H1 (cell line): ENCODE data around the gene NEGR1. TPM values are rescaled to one million over a fixed set of nuclear protein-coding genes. Genes with fewer than 3 reads are reported as not detected.
A peak's percentile ranks its signal among the peaks of the same experiment; 100 is the strongest.

Source experiments
- CTCF ChIA-PET: fragments of 300-600 bp; sonication (Branson Sonifier 250); formaldehyde crosslinking; loops from one replicate; lab custom pipeline; 2021; ENCODE audit not compliant: partially characterized antibody; lab: Charles Lee
- POLR2A ChIA-PET: fragments of 300-600 bp; sonication (Branson Sonifier 250); formaldehyde crosslinking; loops from one replicate; lab custom pipeline; 2021; ENCODE audit warnings: inconsistent platforms; ENCODE audit not compliant: partially characterized antibody; lab: Charles Lee
- DNase-seq, 2 experiments: peaks; one replicate each; pipeline versions ENCODE4 v3.0.0 to v3.0.0-alpha.2; 2010 to 2022; ENCODE audit warnings: low spot score in 2 of 2, low read depth in 1 of 2, mixed read lengths in 1 of 2
- FAIRE-seq: peaks from 2 replicates; lab custom pipeline; 2011; peaks lifted over from hg19 to GRCh38; lab: Jason Lieb, UNC
- H2AFZ ChIP-seq: 2 replicates; pipeline ENCODE4 v1.8.1; 2012; ENCODE audit warnings: low read length, inconsistent platforms
- H2AK5ac ChIP-seq: 2 replicates; pipeline ENCODE4 v1.6.1; 2013; ENCODE audit warnings: low read depth, low read length
- H2BK120ac ChIP-seq: replicated peaks from 2 replicates; pipeline ENCODE3; 2013; ENCODE audit warnings: low read depth, low read length, inconsistent platforms
- H2BK12ac ChIP-seq: 2 replicates; pipeline ENCODE4 v1.6.1; 2013; ENCODE audit warnings: low read depth, low read length
- H2BK15ac ChIP-seq: 2 replicates; pipeline ENCODE4 v1.6.1; 2013; ENCODE audit warnings: low read length
- H2BK20ac ChIP-seq: 2 replicates; pipeline ENCODE4 v1.6.1; 2013; ENCODE audit warnings: low read length
- H2BK5ac ChIP-seq: 2 replicates; pipeline ENCODE4 v1.6.1; 2013; ENCODE audit warnings: low read depth, low read length
- H3K14ac ChIP-seq: 2 replicates; pipeline ENCODE4 v1.6.1; 2013; ENCODE audit warnings: inconsistent platforms; ENCODE audit not compliant: insufficient read length
- H3K18ac ChIP-seq: 2 replicates; pipeline ENCODE4 v1.6.1; 2013; ENCODE audit warnings: low read length; ENCODE audit errors: extremely low read depth
- H3K23ac ChIP-seq: 2 replicates; pipeline ENCODE4 v1.6.1; 2013; ENCODE audit warnings: inconsistent platforms; ENCODE audit not compliant: insufficient read length
- H3K23me2 ChIP-seq: 2 replicates; pipeline ENCODE4 v1.6.1; 2013; ENCODE audit warnings: low read depth, low read length
- H3K27ac ChIP-seq: 2 replicates; pipeline ENCODE4 v1.6.1; 2011; ENCODE audit warnings: low read depth, low read length, inconsistent platforms
- H3K27me3 ChIP-seq, 4 experiments: replicated peaks in 1 of 4; 1 replicate in 1 of 4; 2 replicates in 3 of 4; pipeline versions ENCODE4 v1.6.1 to v1.8.1; 2011 to 2013; ENCODE audit warnings: low read length in 3 of 4, mild to moderate bottlenecking in 3 of 4, inconsistent platforms in 2 of 4, mixed read lengths in 2 of 4, moderate library complexity in 1 of 4; ENCODE audit not compliant: control insufficient read depth in 3 of 4, insufficient read depth in 3 of 4; ENCODE audit errors: extremely low read depth in 1 of 4
- H3K36me3 ChIP-seq, 4 experiments: 2 replicates each; pipeline versions ENCODE4 v1.6.1 to v1.8.1; 2011 to 2013; ENCODE audit warnings: mild to moderate bottlenecking in 4 of 4, low read length in 3 of 4, moderate library complexity in 2 of 4, control low read depth in 1 of 4, inconsistent platforms in 1 of 4; ENCODE audit not compliant: insufficient read depth in 4 of 4, control insufficient read depth in 2 of 4
- H3K4ac ChIP-seq: replicated peaks from 2 replicates; pipeline ENCODE3; 2013; ENCODE audit warnings: low read length, low read depth, mixed read lengths, inconsistent platforms; ENCODE audit not compliant: insufficient read length
- H3K4me1 ChIP-seq, 4 experiments: replicated peaks in 1 of 4; 1 replicate in 1 of 4; 2 replicates in 3 of 4; pipeline versions ENCODE4 v1.6.1 to v1.8.1; 2011 to 2013; ENCODE audit warnings: low read length in 3 of 4, inconsistent platforms in 2 of 4, mixed read lengths in 1 of 4; ENCODE audit not compliant: insufficient read depth in 4 of 4, control insufficient read depth in 3 of 4
- H3K4me2 ChIP-seq, 2 experiments: 2 replicates each; pipeline versions ENCODE4 v1.6.1 to v1.8.1; 2011 to 2013; ENCODE audit warnings: low read depth in 2 of 2, low read length in 2 of 2, control low read depth in 1 of 2, inconsistent platforms in 1 of 2, mild to moderate bottlenecking in 1 of 2; ENCODE audit not compliant: insufficient read depth in 1 of 2
- H3K4me3 ChIP-seq, 4 experiments: fragments of 200-600, 300-600 bp in 1 of 4; sonication (generic), shearing (Covaris generic), sonication (Bioruptor Twin) in 1 of 4; 2 replicates each; pipeline versions ENCODE4 v1.5.1 to v1.8.1; 2011 to 2016; ENCODE audit warnings: low read length in 4 of 4, low read depth in 3 of 4, control low read depth in 2 of 4, inconsistent platforms in 2 of 4, mild to moderate bottlenecking in 2 of 4, mixed read lengths in 1 of 4, moderate library complexity in 1 of 4; ENCODE audit not compliant: insufficient read depth in 2 of 4; ENCODE audit errors: extremely low read depth in 1 of 4
- H3K56ac ChIP-seq: replicated peaks from 2 replicates; pipeline ENCODE3; 2013; ENCODE audit warnings: low read depth, mild to moderate bottlenecking, mixed read lengths, low read length, inconsistent platforms; ENCODE audit not compliant: insufficient read length
- H3K79me1 ChIP-seq: 2 replicates; pipeline ENCODE4 v1.6.1; 2013; ENCODE audit warnings: low read depth, low read length, control low read depth
- H3K79me2 ChIP-seq, 2 experiments: 2 replicates each; pipeline versions ENCODE4 v1.6.1 to v1.8.1; 2012 to 2013; ENCODE audit warnings: low read length in 2 of 2, mild to moderate bottlenecking in 2 of 2, inconsistent platforms in 1 of 2; ENCODE audit not compliant: insufficient read depth in 2 of 2, control insufficient read depth in 1 of 2
- H3K9ac ChIP-seq, 4 experiments: replicated peaks in 1 of 4; 1 replicate in 1 of 4; 2 replicates in 3 of 4; pipeline versions ENCODE4 v1.6.1 to v1.8.1; 2011 to 2013; ENCODE audit warnings: low read depth in 3 of 4, low read length in 3 of 4, control low read depth in 2 of 4, mild to moderate bottlenecking in 2 of 4, moderate library complexity in 2 of 4, inconsistent platforms in 1 of 4; ENCODE audit errors: extremely low read depth in 1 of 4
- H3K9me3 ChIP-seq, 2 experiments: 2 replicates each; pipeline versions ENCODE4 v1.6.1 to v1.8.1; 2012 to 2013; ENCODE audit warnings: mild to moderate bottlenecking in 2 of 2, moderate library complexity in 2 of 2, control low read depth in 1 of 2, inconsistent platforms in 1 of 2, low read depth in 1 of 2, low read length in 1 of 2, mixed read lengths in 1 of 2; ENCODE audit not compliant: insufficient read depth in 2 of 2
- H4K20me1 ChIP-seq, 2 experiments: replicated peaks in 1 of 2; 2 replicates each; pipeline versions ENCODE3 to v1.8.1; 2011 to 2013; ENCODE audit warnings: inconsistent platforms in 2 of 2, low read length in 2 of 2, mild to moderate bottlenecking in 1 of 2; ENCODE audit not compliant: insufficient read depth in 2 of 2, control insufficient read depth in 1 of 2
- H4K5ac ChIP-seq: 2 replicates; pipeline ENCODE4 v1.6.1; 2013; ENCODE audit warnings: low read length, low read depth, mixed read lengths, inconsistent platforms; ENCODE audit not compliant: insufficient read length
- H4K8ac ChIP-seq: 2 replicates; pipeline ENCODE4 v1.8.0; 2013; ENCODE audit warnings: mild to moderate bottlenecking, moderate library complexity, low read length, inconsistent platforms; ENCODE audit not compliant: insufficient read depth; ENCODE audit errors: extremely low read depth
- H4K91ac ChIP-seq: replicated peaks from 2 replicates; pipeline ENCODE3; 2013; ENCODE audit warnings: low read length, mixed read lengths, inconsistent platforms; ENCODE audit not compliant: insufficient read length
- BACH1 ChIP-seq: IDR thresholded peaks from 2 replicates; pipeline ENCODE4 v1.6.1; 2012; ENCODE audit warnings: low read length, improper control_type of control experiment
- CHD2 ChIP-seq: IDR thresholded peaks from 2 replicates; pipeline ENCODE4 v1.6.1; 2012; ENCODE audit warnings: low read length, improper control_type of control experiment
- CTBP2 ChIP-seq: IDR thresholded peaks from 2 replicates; pipeline ENCODE4 v1.7.0; 2011; ENCODE audit warnings: borderline replicate concordance, mild to moderate bottlenecking, moderate library complexity, mixed read lengths, low read length; ENCODE audit not compliant: insufficient read depth, insufficient read length
- HDAC2 ChIP-seq, 2 experiments: fragments of 300-600 bp in 1 of 2; sonication (generic) in 1 of 2; IDR thresholded peaks; 2 replicates each; pipeline ENCODE4 v1.6.1; 2011 to 2012; ENCODE audit warnings: low read depth in 2 of 2, low read length in 2 of 2, mild to moderate bottlenecking in 2 of 2, moderate library complexity in 2 of 2, borderline replicate concordance in 1 of 2, inconsistent platforms in 1 of 2
- SIX5 ChIP-seq: IDR thresholded peaks from 2 replicates; pipeline ENCODE4 v1.6.1; 2011; ENCODE audit warnings: mild to moderate bottlenecking, low read depth, low read length
- SUZ12 ChIP-seq: fragments of 200-600 bp; sonication (generic); IDR thresholded peaks from 2 replicates; pipeline ENCODE4 v1.6.1; 2012; ENCODE audit warnings: mild to moderate bottlenecking, inconsistent platforms, low read length, moderate library complexity, mixed read lengths
- WGBS, 2 experiments: shearing (Covaris generic) in 1 of 2; methylation state at CpG; one replicate each; pipeline versions ENCODE4 v1.1.6 to v1.1.7; 2013 to 2015; ENCODE audit warnings: low lambda C conversion rate in 2 of 2, mixed read lengths in 2 of 2, inconsistent platforms in 1 of 2, low coverage in 1 of 2, missing lambda C conversion rate in 1 of 2; ENCODE audit not compliant: insufficient replicate concordance in 2 of 2, insufficient coverage in 1 of 2, insufficient read length in 1 of 2; ENCODE audit errors: extremely low coverage in 1 of 2, missing lambda C conversion rate in 1 of 2; 5-methylcytosine and 5-hydroxymethylcytosine counted together
- polyA plus RNA-seq, 7 experiments: library from polyadenylated mRNA; depleted of rRNA in 3 of 7; stranded (reverse) in 5 of 7; unstranded in 2 of 7; fragments of >200 nt in 5 of 7; fragments of 200-250 nt in 2 of 7; gene quantifications; 1 replicate in 5 of 7; 2 replicates in 1 of 7; 4 replicates in 1 of 7; pipeline versions ENCODE4 v1.2.1 to v1.2.3, GENCODE V29; 2011 to 2013; ENCODE audit warnings: missing spikeins in 2 of 7, mixed read lengths in 2 of 7
- total RNA-seq: library from RNA; stranded (reverse); fragmentation: NEBNext Ultra II Directional; extraction: Animal tissue kit (Norgen Biotek cat#: 25700); gene quantifications from 2 replicates; pipeline ENCODE4 v1.2.1, GENCODE V29; 2021

The NEGR1 gene
- total and polyA plus RNA-seq, 2 of the 8 experiments (the other 6 are each of a cell fraction or from before 2014, with no cell fraction given), result 0.71 to 1.3 TPM

GRCh38 chr1:72023063-72023930, 259.0 kb downstream of the NEGR1 start:
- Histone ChIP-seq H3K27ac (no peak overlapping the region), H3K9me3 (no peaks in the 10 kb centered on the region; a peak in 1 of 4 replicates), H4K8ac (no peak overlapping the region), H2AK5ac (no peak overlapping the region), H2BK12ac (no peak overlapping the region), H3K23me2 (no peaks in the 10 kb centered on the region), H4K20me1 (no peaks in the 10 kb centered on the region), H3K79me1 (no peaks in the 10 kb centered on the region), H3K56ac (no peak overlapping the region), H2AFZ (no peak overlapping the region), H4K5ac (peak overlapping the region; percentile 96), H3K4ac (no peak overlapping the region), H3K27me3 (no peaks in the 10 kb centered on the region), H3K4me3 (peak overlapping the region in 1 of 4 experiments; percentile 40; a peak in 2 of 8 replicates), H2BK5ac (peak overlapping the region; percentile 67; the same call in 1 of the 2 replicates), H2BK20ac (peak overlapping the region; percentile 51; the same call in 1 of the 2 replicates), H3K4me2 (peak overlapping the region; percentile 43 to 50; a peak in 2 of 4 replicates), H2BK120ac (peak overlapping the region; percentile 50), H2BK15ac (no peak overlapping the region), H3K36me3 (no peaks in the 10 kb centered on the region), H3K18ac (no peak overlapping the region; the same call in 1 of the 2 replicates), H3K79me2 (no peaks in the 10 kb centered on the region), H3K9ac (no peak overlapping the region), H4K91ac (peak overlapping the region; percentile 15), H3K4me1 (peaks cover 0 to 8% (median 2%) of the 10 kb centered on the region in 4 experiments; a peak in 3 of 7 replicates), H3K23ac (no peak overlapping the region), H3K14ac (no peak overlapping the region)
- FAIRE-seq (no peak), DNase-seq (no peak)
- 24% methylated on average over 4 of the region's 4 CpGs; no CpG with 5 or more reads in 1 of the 2 experiments for WGBS, 2 experiments
- CTCF ChIA-PET, result interaction anchor here (0.8 to 1.8 kb wide), 3 partner anchors 10 to 45 kb away, joined by 3 to 5 read pairs (median 4); no protein-coding TSS in a partner anchor
- POLR2A ChIA-PET, result interaction anchor here (0.9 to 1.6 kb wide), 2 partner anchors 9 to 11 kb away, joined by 4 to 5 read pairs; no protein-coding TSS in a partner anchor
- TF ChIP-seq HDAC2 (IDR thresholded peaks at IDR 0.05; ENCODE audit: borderline replicate concordance in 1 of 2, low read depth in 2 of 2, low read length in 2 of 2) (0 out of 4 replicates have a peak, but pooled peaks of 1 of the 2 experiments have one; percentile 20), SUZ12 (no peak), BACH1 (no peak), CTBP2 (no peak), SIX5 (no peak), CHD2 (no peak)
